HG02623 (cell line): ENCODE measurements around the gene PAPLN.
"Not testable (repeated sequence)": the region's sequence is repeated elsewhere in the genome, so short reads cannot be mapped to it uniquely, and the experiment has no call there.

Experiments used
- ATAC-seq: cut with Tn5 transposase; IDR thresholded peaks from one replicate; pipeline ENCODE4 v1.9.1; 2021; ENCODE audit warnings: moderate library complexity; ENCODE audit not compliant: unreplicated experiment

Gene PAPLN

GRCh38 chr14:73287071-73287470, 49.8 kb downstream of the PAPLN start:
- ATAC-seq, result no peak

- ATAC-seq, result no peak
Observed at GRCh38 chr14:73289308-73289707, 52.0 kb downstream of the PAPLN start.

DNA sequence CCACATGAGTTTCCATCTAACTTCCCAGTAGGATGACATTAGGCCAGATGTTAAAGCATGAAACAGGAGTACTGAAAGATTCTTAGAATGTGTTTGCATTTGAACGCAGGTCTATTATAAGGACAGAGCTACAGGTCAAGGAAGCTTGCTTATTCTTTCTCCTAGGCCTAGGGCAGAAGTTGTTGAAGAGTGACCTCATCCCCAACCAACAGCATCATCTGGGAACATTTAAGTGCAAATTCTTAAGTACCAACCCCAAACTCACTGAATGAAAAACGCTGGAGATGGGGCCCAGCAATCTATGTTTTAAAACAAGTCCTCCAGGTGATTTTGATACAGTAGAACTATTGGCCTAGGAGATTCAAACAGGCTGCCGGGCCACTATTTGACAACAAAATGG, 52.4 kb downstream of the PAPLN start:
- ATAC-seq, result no peak

DNA sequence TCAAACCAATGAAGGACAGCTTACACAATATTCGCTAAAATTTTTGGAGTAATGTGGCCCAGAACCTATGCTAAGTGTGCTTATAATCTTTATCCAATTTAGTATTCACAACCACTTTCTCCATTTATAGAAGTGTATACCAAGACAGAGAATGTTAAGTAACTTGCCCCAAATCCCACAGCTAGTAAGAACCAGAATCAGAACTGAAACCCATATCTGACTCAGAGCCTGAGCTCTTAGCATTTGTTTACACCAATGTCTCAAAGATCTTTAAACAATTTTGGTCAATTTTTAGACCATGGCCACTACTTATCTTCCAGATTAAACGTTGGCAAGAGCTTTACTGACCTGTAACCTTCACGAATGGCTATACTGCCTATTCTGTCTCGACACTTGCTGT, 53.0 kb downstream of the PAPLN start:
- ATAC-seq, result no peak

DNA sequence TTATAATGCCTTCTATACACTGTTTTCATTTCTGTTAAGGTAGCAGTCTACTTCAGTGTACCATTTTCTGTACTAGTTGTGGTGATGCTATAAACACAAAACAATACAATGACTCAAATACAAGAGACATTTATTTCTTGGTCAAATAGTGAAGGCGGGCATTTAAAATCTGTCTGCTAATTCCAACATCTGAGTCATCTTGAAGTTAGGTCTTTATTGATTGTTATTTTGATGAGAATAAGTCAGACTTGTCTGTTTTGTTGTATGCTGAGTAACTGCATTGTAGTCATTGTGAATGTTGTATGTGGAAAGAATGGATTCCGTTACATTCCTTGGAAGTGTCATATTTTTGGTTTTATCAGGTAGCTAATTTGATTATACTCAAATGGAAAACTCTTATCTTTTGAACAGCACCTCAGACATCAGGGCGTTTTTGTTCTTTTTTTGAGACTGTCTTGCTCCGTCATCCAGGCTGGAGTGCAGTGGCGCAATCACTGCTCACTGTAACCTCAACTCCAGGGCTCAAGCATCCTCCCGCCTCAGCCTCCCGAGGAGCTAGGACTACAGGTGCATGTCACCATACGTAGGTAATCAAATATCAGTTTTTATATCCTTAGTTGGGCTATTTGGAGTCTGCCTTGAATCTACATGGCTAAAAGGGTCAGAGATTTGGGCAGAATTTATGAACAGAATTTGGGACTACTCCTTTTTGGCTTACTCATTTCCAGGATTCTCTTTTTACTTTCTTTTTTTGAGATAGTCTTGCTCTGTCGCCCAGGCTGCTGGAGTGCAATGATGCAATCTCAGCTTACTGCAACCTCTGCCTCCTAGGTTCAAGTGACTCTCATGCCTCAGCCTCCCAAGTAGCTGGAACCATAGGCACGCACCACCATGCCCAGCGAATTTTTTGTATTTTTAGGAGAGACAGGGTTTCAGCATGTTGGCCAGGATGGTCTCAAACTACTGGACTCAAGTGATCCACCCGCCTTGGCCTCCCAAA, 56.8 kb downstream of the PAPLN start:
- no peak for ATAC-seq

DNA sequence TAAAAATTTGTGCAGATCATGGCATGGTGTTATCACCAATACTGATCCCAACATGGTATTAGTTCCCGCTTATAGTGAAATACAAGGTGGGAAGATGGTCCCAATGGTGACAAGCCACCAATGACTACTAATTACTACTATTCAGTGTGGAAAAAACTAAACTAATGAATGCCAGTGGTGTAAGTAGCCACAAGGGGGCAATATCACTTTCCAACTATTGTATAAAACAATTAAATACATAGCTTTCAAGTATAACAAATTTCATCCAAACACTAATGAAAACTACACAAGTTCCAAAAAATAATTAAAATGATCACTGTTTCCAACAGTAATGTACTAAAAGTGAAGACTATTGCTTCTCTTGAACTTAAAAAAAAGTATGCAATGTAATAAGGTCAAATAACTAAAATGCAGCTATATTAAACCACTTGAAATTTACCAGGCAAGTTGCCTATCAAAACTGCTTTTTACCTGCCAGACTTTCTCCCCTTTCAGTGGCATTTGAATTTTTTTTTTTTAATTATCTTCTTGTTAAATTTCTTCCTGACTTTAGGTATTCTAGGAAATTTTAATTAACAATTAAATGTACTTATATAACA, 58.0 kb downstream of the PAPLN start:
- ATAC-seq, result no peak

DNA sequence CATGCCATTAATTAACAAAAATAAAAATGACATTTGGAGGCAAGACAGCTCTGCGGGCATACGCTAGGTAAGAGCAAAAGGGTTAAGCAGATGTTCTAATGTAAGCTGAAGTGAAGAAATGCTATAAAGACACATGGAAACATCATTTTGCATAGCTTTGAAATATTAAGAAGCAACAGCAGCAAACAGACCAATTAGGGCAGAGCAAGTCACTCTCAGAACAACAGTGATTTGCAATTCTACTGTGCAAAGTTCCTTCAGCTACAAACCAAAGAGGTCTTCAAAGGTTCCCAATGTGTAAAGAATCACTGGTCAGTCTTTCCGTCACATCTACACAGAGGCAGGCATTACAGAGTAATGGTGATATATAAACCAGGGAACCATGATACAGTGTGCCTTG, 68.2 kb downstream of the PAPLN start:
- ATAC-seq, result no peak

DNA sequence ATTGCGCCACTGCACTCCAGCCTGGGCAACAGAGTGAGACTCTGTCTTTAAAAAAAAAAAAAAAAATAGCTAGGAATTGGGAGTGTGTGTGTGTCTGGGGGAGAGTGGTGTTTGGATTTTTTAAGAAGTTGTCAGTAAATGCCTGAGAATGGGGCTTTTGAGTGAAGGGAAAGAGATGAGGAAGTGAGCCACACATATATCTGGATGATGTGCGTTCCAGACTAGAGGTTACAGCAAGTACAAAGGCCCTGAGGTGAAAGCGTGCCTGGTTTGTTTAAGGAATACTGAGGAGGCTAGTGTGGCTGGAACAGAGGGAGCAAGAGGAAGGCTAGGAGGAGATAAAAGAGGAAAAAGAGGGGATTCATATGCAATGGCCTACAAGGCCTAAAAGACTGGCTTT, 70.0 kb downstream of the PAPLN start:
- ATAC-seq, result no peak

DNA sequence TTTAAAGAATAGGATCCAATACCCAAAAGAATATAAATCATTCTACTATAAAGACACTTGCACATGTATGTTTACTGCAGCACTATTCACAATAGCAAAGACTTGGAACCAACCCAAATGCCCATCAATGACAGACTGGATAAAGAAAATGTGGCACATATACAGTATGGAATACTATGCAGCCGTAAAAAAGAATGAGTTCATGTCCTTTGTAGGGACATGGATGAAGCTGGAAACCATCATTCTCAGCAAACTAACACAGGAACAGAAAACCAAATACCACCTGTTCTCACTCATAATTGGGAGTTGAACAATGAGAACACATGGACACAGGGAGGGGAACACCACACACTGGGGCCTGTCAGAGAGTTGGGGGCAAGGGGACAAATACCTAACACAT, 71.9 kb downstream of the PAPLN start:
- ATAC-seq, result not testable (repeated sequence)

DNA sequence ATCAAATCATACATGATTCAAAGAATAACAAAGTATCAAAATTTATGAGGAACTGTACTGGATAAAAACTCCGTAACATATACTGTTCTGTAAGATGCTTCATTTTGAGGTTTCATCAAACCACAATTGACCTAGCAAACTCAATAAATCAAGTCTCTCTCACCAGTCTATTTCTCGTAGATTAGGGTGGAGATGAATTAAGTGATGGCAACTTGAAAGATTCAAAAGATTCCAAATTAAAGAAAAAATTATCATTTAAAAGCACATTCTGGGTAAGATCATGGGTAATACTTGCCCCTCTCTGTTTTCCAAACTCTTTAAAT, 74.4 kb downstream of the PAPLN start:
- no peak for ATAC-seq

- ATAC-seq, result no peak
Observed at GRCh38 chr14:73312687-73313086, 75.4 kb downstream of the PAPLN start.

GRCh38 chr14:73313151-73313550, 75.8 kb downstream of the PAPLN start:
- no peak for ATAC-seq

DNA sequence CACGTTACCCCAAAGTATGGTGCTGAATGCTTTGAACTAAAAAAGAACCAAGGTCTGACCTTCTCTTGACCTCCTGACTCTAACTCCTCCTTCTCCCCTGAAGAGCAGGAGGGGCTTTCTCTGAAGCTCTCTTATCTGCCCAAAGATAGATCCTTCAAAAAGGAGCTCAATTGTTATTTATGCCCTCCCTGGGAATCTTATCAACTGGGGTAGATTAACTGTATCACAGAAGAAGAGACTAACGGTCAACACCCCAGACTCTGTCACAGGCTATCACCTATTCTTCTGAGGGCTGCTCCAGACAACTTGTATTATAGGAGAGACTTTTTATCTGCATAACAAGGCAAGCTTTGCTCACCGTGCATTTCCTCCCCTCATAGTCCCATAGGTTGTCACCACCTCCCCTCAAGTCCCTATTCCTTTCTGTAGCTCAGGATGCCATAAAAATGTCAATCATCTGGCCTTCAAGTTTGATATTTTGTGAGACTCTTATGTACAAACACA, 86.6 kb downstream of the PAPLN start:
- ATAC-seq, result no peak
